Brain microvascular endothelial cell (primary cell): ENCODE measurements around the gene IMP3.

ENCODE experiments used
- DNase-seq: peaks from one replicate; pipeline ENCODE4 v3.0.0-alpha.2; 2020
- H3K27ac ChIP-seq: fragments of 250-450 bp; sonication (Bioruptor Pico); 2 replicates; pipeline ENCODE4 v1.5.1; 2020; ENCODE audit warnings: mild to moderate bottlenecking, moderate library complexity
- H3K27me3 ChIP-seq: fragments of 250-450 bp; sonication (Bioruptor Pico); replicated peaks from 2 replicates; pipeline ENCODE4 v1.5.1; 2020; ENCODE audit warnings: mild to moderate bottlenecking
- H3K36me3 ChIP-seq: fragments of 250-450 bp; sonication (Bioruptor Pico); replicated peaks from 2 replicates; pipeline ENCODE4 v1.5.1; 2020; ENCODE audit warnings: mild to moderate bottlenecking
- H3K4me3 ChIP-seq: 2 replicates; pipeline ENCODE4 v1.5.1; 2011; ENCODE audit warnings: low read depth, mild to moderate bottlenecking, control low read depth, low read length, moderate library complexity
- CTCF ChIP-seq: IDR thresholded peaks from 2 replicates; pipeline ENCODE4 v1.5.1; 2011; ENCODE audit warnings: low read depth, mild to moderate bottlenecking, moderate library complexity, low read length, control low read depth, inconsistent platforms; ENCODE audit errors: missing control alignments
- in situ Hi-C: cut with HindIII; loops from 2 replicates; pipeline ENCODE4 v1.10.0; 2017; ENCODE audit warnings: low sequenced_read_pairs, low pct_ligation_motif_present

IMP3 gene

GRCh38 chr15:75659141-75659771 is 19.2 kb upstream of the IMP3 start:
- Histone ChIP-seq H3K36me3 (peaks cover 24% of the 10 kb centered on the region), H3K27ac (no peak overlapping the region), H3K27me3 (no peaks in the 10 kb centered on the region), H3K4me3 (no peak overlapping the region)
- DNase-seq: no peak
- in situ Hi-C loops: no loop called here
- TF ChIP-seq CTCF: no peak

- Histone ChIP-seq H3K36me3 (peaks cover 27% of the 10 kb centered on the region), H3K27me3 (no peaks in the 10 kb centered on the region), H3K4me3 (no peak overlapping the region), H3K27ac (no peak overlapping the region)
- DNase-seq: no peak
- in situ Hi-C loops: no loop called here
- no peak for TF ChIP-seq CTCF
Observed at GRCh38 chr15:75656813-75657212, 16.8 kb upstream of the IMP3 start.

- Histone ChIP-seq H3K27me3 (no peaks in the 10 kb centered on the region), H3K27ac (no peak overlapping the region), H3K36me3 (peaks cover 27% of the 10 kb centered on the region), H3K4me3 (no peak overlapping the region)
- in situ Hi-C loops: no loop called here
- no peak for DNase-seq
- no peak for TF ChIP-seq CTCF
Observed at GRCh38 chr15:75656331-75656730, 16.3 kb upstream of the IMP3 start.

- Histone ChIP-seq H3K36me3 (peaks cover 30% of the 10 kb centered on the region), H3K4me3 (no peak overlapping the region), H3K27me3 (no peaks in the 10 kb centered on the region), H3K27ac (no peak overlapping the region)
- no peak for DNase-seq
- in situ Hi-C loops: no loop called here
- no peak for TF ChIP-seq CTCF
Observed at GRCh38 chr15:75655931-75656330, 15.9 kb upstream of the IMP3 start.

- no peak for TF ChIP-seq CTCF
- Histone ChIP-seq H3K27ac (no peak overlapping the region), H3K27me3 (no peaks in the 10 kb centered on the region), H3K36me3 (peaks cover 39% of the 10 kb centered on the region), H3K4me3 (no peak overlapping the region)
- DNase-seq: no peak
- in situ Hi-C loops: no loop called here
Observed at GRCh38 chr15:75654201-75654907, 14.3 kb upstream of the IMP3 start.
